ENCODE data around the gene GNB1. TPM values are rescaled to one million over a fixed set of nuclear protein-coding genes. Genes with fewer than 3 reads are reported as not detected.

Gene GNB1
- total and polyA plus RNA-seq, 9 of the 15 experiments (the other 6 are each of a cell fraction or from before 2014, with no cell fraction given), result 34.3 to 388 (median 114) TPM

DNA sequence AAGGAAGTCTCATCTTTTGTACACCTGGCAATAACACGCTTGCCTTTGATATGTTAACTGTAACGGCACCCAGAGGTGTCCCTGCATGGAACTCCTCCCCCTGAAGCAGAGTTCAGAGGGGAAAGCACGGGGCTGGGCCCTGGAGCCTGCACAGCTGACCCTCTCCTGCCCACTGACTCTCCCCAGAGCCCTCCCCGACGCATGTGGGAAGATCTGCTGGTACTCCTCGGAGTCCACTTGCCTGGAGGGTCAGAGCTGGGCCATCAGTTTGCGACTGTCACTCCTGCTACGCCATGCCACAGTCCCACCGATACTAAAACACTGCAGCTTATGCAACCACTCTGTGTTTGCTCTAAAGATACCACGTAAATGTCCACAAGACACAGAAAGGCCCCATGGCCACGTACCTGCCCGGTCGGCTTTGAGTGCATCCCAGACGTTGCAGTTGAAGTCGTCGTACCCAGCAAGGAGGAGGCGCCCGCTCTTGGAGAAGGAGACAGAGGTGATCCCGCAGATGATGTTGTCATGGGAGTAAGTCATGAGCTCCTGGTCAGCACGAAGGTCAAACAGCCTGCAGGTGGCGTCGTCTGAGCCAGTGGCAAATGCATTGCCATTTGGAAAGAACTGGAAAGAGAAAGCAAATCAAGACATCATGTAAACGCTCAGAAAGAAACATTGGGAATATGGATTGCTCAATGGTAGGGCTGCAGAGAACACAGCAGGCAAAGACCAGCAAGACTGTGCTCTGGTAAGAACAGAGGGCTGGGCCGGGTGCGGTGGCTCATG is 102.0 kb downstream of the GNB1 start (continued):
- TF ChIP-seq CTCFL (IDR thresholded peaks at IDR 0.05; ENCODE audit: borderline replicate concordance, insufficient read depth, low read depth, low read length, poor library complexity, severe bottlenecking), result peak; percentile 39
- no peak for TF ChIP-seq ZBTB26 (CRISPR knock-in tag; IDR thresholded peaks at IDR 0.05)
- no peak for TF ChIP-seq TAF15 (IDR thresholded peaks at IDR 0.05; ENCODE audit: low read depth, low read length)
- no peak for TF ChIP-seq ZNF766 (CRISPR knock-in tag; conservative IDR thresholded peaks at IDR 0.05)
- TF ChIP-seq ZNF224 (CRISPR knock-in tag; IDR thresholded peaks at IDR 0.05), result no peak
- TF ChIP-seq, protein P1, sequence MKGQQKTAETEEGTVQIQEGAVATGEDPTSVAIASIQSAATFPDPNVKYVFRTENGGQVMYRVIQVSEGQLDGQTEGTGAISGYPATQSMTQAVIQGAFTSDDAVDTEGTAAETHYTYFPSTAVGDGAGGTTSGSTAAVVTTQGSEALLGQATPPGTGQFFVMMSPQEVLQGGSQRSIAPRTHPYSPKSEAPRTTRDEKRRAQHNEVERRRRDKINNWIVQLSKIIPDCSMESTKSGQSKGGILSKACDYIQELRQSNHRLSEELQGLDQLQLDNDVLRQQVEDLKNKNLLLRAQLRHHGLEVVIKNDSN (CRISPR knock-in tag; IDR thresholded peaks at IDR 0.05), result peak; percentile 16; the same call in 1 of the 2 replicates
- TF ChIP-seq CEBPG (CRISPR knock-in tag; IDR thresholded peaks at IDR 0.05), result 0 out of 2 replicates have a peak, but pooled peaks have one; percentile 6
- TF ChIP-seq CEBPG (tag; conservative IDR thresholded peaks at IDR 0.05 in 1 of 2, IDR thresholded peaks at IDR 0.05 in 1 of 2), result no peak
- TF ChIP-seq RAD21 (CRISPR knock-in tag; conservative IDR thresholded peaks at IDR 0.05 in 1 of 2, IDR thresholded peaks at IDR 0.05 in 1 of 2), result peak in 1 of 2 experiments; percentile 45; a peak in 2 of 4 replicates
